OCI-LY3 (cell line): ENCODE measurements around the gene OTUD5.

Source experiments
- CTCF ChIP-seq: fragments of 200-600, 300-600 bp; sonication (generic); IDR thresholded peaks from 2 replicates; pipeline ENCODE4 v1.5.1; 2014; ENCODE audit warnings: antibody characterized with exemption, low read length, low read depth
- EZH2phosphoT487 ChIP-seq: fragments of 200-600 bp; shearing (Covaris generic); IDR thresholded peaks from 2 replicates; pipeline ENCODE4 v1.6.1; 2018; ENCODE audit warnings: antibody characterized with exemption, mixed run types, low read depth

DNA sequence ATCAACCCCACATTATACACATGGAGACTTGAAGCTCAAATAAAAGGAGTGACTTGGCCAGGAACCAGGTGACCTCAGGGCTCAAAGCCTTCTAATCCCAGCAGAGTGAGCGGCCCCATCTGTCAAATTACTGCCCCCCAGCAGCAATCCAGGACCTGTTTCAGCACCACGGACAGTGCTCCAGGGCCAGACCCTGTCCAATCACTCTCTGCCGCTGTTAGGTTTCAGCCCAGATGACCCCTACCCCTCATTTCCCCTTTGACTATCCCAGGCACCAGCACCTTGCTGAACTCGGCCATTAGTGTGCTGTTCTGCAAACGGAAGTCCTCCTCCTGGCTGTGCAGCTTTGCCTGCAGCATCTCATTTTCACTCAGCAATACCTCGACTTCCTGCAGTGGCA lies 39.6 kb upstream of the OTUD5 start:
- TF ChIP-seq CTCF (no peak), EZH2phosphoT487 (no peak)
